GM23338 (cell line): Measurements from ENCODE around the gene KDELR1. TPM values are rescaled to one million over a fixed set of nuclear protein-coding genes. Genes with fewer than 3 reads are reported as not detected.

Source experiments
- ATAC-seq: fragments of 200-7000 bp; cut with Tn5 transposase; 3 replicates; pipeline ENCODE4 v1.9.1; 2020
- DNase-seq: peaks from one replicate; pipeline ENCODE4 v3.0.0-alpha.2; 2015; ENCODE audit warnings: low spot score
- H2AFZ ChIP-seq: fragments of 200-600 bp; sonication (generic); 2 replicates; pipeline ENCODE4 v1.8.0; 2016; ENCODE audit warnings: antibody characterized with exemption, mild to moderate bottlenecking, moderate library complexity
- H3F3A ChIP-seq: fragments of 200-600 bp; sonication (generic); replicated peaks from 2 replicates; pipeline ENCODE4 v1.8.0; 2017; ENCODE audit warnings: antibody characterized with exemption, mixed run types, low read depth
- H3K27ac ChIP-seq: fragments of 200-600 bp; sonication (generic); 2 replicates; pipeline ENCODE4 v1.6.1; 2016; ENCODE audit warnings: low read depth
- H3K27me3 ChIP-seq: fragments of 200-600 bp; sonication (generic); 2 replicates; pipeline ENCODE4 v1.8.0; 2016; ENCODE audit warnings: mild to moderate bottlenecking, mixed run types, moderate library complexity; ENCODE audit not compliant: insufficient read depth
- H3K36me3 ChIP-seq: fragments of 200-600 bp; sonication (generic); 2 replicates; pipeline ENCODE4 v1.8.0; 2016; ENCODE audit warnings: mild to moderate bottlenecking; ENCODE audit not compliant: insufficient read depth
- H3K4me1 ChIP-seq: fragments of 200-600 bp; sonication (generic); 2 replicates; pipeline ENCODE4 v1.8.0; 2016; ENCODE audit warnings: mild to moderate bottlenecking, moderate library complexity; ENCODE audit not compliant: insufficient read depth
- H3K4me2 ChIP-seq: fragments of 200-600 bp; sonication (generic); 2 replicates; pipeline ENCODE4 v1.7.1; 2017; ENCODE audit warnings: mixed run types
- H3K4me3 ChIP-seq: fragments of 200-600 bp; sonication (generic); 2 replicates; pipeline ENCODE4 v1.6.1; 2016; ENCODE audit warnings: mixed run types
- H3K79me2 ChIP-seq: fragments of 200-600 bp; sonication (generic); replicated peaks from 2 replicates; pipeline ENCODE4 v1.8.0; 2017; ENCODE audit warnings: mild to moderate bottlenecking; ENCODE audit not compliant: insufficient read depth
- H3K9me2 ChIP-seq: fragments of 200-600 bp; sonication (generic); 2 replicates; pipeline ENCODE4 v1.8.0; 2017; ENCODE audit not compliant: insufficient read depth
- H4K20me1 ChIP-seq: fragments of 200-600 bp; sonication (generic); replicated peaks from 2 replicates; pipeline ENCODE4 v1.8.0; 2017; ENCODE audit warnings: mild to moderate bottlenecking; ENCODE audit not compliant: insufficient read depth
- H3K27ac Mint-ChIP-seq: 2 replicates; pipeline ENCODE4 v1.8.0; 2020; ENCODE audit warnings: inconsistent platforms, mild to moderate bottlenecking, moderate library complexity, mixed read lengths
- H3K27me3 Mint-ChIP-seq: 3 replicates; pipeline ENCODE4 v1.8.0; 2022; ENCODE audit warnings: low read depth, mild to moderate bottlenecking, moderate library complexity, mixed read lengths, inconsistent platforms; ENCODE audit not compliant: insufficient read depth, poor library complexity
- H3K36me3 Mint-ChIP-seq: 3 replicates; pipeline ENCODE4 v1.8.0; 2021; ENCODE audit warnings: low read depth, mild to moderate bottlenecking, inconsistent platforms, moderate library complexity, mixed read lengths
- H3K4me1 Mint-ChIP-seq: 3 replicates; pipeline ENCODE4 v1.8.0; 2020; ENCODE audit warnings: mild to moderate bottlenecking, inconsistent platforms, mixed read lengths
- H3K4me3 Mint-ChIP-seq: 3 replicates; pipeline ENCODE4 v1.8.0; 2021; ENCODE audit warnings: moderate library complexity, mild to moderate bottlenecking, inconsistent platforms, mixed read lengths
- H3K9me3 Mint-ChIP-seq: 3 replicates; pipeline ENCODE4 v1.8.0; 2020; ENCODE audit warnings: moderate library complexity, mild to moderate bottlenecking, inconsistent platforms, mixed read lengths
- EZH2 ChIP-seq: fragments of 200-600 bp; sonication (generic); IDR thresholded peaks from one replicate; pipeline ENCODE4 v1.8.0; 2017; ENCODE audit warnings: antibody characterized with exemption, mild to moderate bottlenecking, low read depth; ENCODE audit not compliant: unreplicated experiment
- polyA plus RNA-seq: library from polyadenylated mRNA; unstranded; fragments of >200 nt; fragmentation: Nextera tagmentation; extraction: Ambion mirVana; gene quantifications from 2 replicates; pipeline ENCODE4 v1.2.1, GENCODE V29; 2016
- total RNA-seq: library from RNA; depleted of rRNA; stranded (reverse); fragments of >200 nt; shearing (Covaris generic); gene quantifications from 2 replicates; pipeline ENCODE4 v1.2.3, GENCODE V29; 2014
- TF ChIP-seq, protein P1 (sequence below): fragments of 250-450 bp; sonication (Bioruptor Pico); IDR thresholded peaks from 2 replicates; pipeline ENCODE4 v1.5.0; 2020; ENCODE audit warnings: mild to moderate bottlenecking, moderate library complexity
- TF ChIP-seq, protein P2 (sequence below): IDR thresholded peaks from one replicate; pipeline ENCODE4 v1.6.1; 2018; ENCODE audit warnings: antibody characterized with exemption; ENCODE audit not compliant: unreplicated experiment

KDELR1 gene
- total and polyA plus RNA-seq, 2 experiments from 2014 or later: 176 to 184 TPM

DNA sequence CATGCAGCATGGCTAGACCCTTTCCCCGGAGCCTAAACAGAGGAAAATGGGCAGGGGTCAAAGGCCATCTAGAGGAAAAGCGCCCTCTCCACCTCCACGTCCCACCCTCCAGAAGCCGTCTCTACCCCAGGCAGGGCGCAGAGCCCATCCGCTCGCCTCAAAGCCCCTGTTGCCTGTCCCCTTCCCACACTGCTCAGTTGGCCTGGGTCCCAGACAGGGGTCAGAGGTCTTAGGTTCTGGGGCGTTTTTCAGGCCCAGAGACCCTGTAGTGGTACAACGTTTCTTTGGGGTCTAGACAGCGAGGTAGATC is 27.9 kb downstream of the KDELR1 start:
- H3K36me3 Mint-ChIP-seq: peaks cover 8% of the 10 kb centered on the region; the same call in 2 of the 3 replicates
- H3K4me3 ChIP-seq: peak overlapping the region; percentile 84
- no peaks in the 10 kb centered on the region for H3K4me1 ChIP-seq
- H3K9me3 Mint-ChIP-seq: no peaks in the 10 kb centered on the region; the same call in 2 of the 3 replicates
- no peaks in the 10 kb centered on the region for H3K36me3 ChIP-seq
- no peaks in the 10 kb centered on the region for H3K79me2 ChIP-seq
- no peaks in the 10 kb centered on the region for H3K9me2 ChIP-seq
- TF ChIP-seq EZH2: no peak
- TF ChIP-seq, protein P1, sequence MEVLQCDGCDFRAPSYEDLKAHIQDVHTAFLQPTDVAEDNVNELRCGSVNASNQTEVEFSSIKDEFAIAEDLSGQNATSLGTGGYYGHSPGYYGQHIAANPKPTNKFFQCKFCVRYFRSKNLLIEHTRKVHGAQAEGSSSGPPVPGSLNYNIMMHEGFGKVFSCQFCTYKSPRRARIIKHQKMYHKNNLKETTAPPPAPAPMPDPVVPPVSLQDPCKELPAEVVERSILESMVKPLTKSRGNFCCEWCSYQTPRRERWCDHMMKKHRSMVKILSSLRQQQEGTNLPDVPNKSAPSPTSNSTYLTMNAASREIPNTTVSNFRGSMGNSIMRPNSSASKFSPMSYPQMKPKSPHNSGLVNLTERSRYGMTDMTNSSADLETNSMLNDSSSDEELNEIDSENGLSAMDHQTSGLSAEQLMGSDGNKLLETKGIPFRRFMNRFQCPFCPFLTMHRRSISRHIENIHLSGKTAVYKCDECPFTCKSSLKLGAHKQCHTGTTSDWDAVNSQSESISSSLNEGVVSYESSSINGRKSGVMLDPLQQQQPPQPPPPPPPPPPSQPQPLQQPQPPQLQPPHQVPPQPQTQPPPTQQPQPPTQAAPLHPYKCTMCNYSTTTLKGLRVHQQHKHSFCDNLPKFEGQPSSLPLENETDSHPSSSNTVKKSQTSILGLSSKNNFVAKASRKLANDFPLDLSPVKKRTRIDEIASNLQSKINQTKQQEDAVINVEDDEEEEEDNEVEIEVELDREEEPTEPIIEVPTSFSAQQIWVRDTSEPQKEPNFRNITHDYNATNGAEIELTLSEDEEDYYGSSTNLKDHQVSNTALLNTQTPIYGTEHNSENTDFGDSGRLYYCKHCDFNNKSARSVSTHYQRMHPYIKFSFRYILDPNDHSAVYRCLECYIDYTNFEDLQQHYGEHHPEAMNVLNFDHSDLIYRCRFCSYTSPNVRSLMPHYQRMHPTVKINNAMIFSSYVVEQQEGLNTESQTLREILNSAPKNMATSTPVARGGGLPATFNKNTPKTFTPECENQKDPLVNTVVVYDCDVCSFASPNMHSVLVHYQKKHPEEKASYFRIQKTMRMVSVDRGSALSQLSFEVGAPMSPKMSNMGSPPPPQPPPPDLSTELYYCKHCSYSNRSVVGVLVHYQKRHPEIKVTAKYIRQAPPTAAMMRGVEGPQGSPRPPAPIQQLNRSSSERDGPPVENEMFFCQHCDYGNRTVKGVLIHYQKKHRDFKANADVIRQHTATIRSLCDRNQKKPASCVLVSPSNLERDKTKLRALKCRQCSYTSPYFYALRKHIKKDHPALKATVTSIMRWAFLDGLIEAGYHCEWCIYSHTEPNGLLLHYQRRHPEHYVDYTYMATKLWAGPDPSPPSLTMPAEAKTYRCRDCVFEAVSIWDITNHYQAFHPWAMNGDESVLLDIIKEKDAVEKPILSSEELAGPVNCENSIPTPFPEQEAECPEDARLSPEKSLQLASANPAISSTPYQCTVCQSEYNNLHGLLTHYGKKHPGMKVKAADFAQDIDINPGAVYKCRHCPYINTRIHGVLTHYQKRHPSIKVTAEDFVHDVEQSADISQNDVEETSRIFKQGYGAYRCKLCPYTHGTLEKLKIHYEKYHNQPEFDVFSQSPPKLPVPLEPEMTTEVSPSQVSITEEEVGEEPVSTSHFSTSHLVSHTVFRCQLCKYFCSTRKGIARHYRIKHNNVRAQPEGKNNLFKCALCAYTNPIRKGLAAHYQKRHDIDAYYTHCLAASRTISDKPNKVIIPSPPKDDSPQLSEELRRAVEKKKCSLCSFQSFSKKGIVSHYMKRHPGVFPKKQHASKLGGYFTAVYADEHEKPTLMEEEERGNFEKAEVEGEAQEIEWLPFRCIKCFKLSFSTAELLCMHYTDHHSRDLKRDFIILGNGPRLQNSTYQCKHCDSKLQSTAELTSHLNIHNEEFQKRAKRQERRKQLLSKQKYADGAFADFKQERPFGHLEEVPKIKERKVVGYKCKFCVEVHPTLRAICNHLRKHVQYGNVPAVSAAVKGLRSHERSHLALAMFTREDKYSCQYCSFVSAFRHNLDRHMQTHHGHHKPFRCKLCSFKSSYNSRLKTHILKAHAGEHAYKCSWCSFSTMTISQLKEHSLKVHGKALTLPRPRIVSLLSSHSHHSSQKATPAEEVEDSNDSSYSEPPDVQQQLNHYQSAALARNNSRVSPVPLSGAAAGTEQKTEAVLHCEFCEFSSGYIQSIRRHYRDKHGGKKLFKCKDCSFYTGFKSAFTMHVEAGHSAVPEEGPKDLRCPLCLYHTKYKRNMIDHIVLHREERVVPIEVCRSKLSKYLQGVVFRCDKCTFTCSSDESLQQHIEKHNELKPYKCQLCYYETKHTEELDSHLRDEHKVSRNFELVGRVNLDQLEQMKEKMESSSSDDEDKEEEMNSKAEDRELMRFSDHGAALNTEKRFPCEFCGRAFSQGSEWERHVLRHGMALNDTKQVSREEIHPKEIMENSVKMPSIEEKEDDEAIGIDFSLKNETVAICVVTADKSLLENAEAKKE (CRISPR knock-in tag): no peak
- TF ChIP-seq, protein P2, sequence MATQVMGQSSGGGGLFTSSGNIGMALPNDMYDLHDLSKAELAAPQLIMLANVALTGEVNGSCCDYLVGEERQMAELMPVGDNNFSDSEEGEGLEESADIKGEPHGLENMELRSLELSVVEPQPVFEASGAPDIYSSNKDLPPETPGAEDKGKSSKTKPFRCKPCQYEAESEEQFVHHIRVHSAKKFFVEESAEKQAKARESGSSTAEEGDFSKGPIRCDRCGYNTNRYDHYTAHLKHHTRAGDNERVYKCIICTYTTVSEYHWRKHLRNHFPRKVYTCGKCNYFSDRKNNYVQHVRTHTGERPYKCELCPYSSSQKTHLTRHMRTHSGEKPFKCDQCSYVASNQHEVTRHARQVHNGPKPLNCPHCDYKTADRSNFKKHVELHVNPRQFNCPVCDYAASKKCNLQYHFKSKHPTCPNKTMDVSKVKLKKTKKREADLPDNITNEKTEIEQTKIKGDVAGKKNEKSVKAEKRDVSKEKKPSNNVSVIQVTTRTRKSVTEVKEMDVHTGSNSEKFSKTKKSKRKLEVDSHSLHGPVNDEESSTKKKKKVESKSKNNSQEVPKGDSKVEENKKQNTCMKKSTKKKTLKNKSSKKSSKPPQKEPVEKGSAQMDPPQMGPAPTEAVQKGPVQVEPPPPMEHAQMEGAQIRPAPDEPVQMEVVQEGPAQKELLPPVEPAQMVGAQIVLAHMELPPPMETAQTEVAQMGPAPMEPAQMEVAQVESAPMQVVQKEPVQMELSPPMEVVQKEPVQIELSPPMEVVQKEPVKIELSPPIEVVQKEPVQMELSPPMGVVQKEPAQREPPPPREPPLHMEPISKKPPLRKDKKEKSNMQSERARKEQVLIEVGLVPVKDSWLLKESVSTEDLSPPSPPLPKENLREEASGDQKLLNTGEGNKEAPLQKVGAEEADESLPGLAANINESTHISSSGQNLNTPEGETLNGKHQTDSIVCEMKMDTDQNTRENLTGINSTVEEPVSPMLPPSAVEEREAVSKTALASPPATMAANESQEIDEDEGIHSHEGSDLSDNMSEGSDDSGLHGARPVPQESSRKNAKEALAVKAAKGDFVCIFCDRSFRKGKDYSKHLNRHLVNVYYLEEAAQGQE: no peak
- peak overlapping the region; percentile 96 for H3K27ac ChIP-seq
- peak overlapping the region; percentile 87 for H3K4me3 Mint-ChIP-seq
- H3K4me2 ChIP-seq: peak overlapping the region; percentile 95
- peak; percentile 38 for DNase-seq
- H3K27me3 Mint-ChIP-seq: peaks cover 11% of the 10 kb centered on the region
- H3K27ac Mint-ChIP-seq: peak overlapping the region; percentile 97
- H3K27me3 ChIP-seq: no peaks in the 10 kb centered on the region
- H3K4me1 Mint-ChIP-seq: peaks cover 10% of the 10 kb centered on the region; the same call in 2 of the 3 replicates
- no peaks in the 10 kb centered on the region for H3F3A ChIP-seq
- peak; percentile 33 for ATAC-seq
- peak overlapping the region; percentile 30; the same call in 1 of the 2 replicates for H2AFZ ChIP-seq
- no peaks in the 10 kb centered on the region for H4K20me1 ChIP-seq
